GM21528 (cell line): ENCODE results near the gene DLGAP4.
A peak's percentile ranks its signal among the peaks of the same experiment; 100 is the strongest.

Experiments
- ATAC-seq: cut with Tn5 transposase; IDR thresholded peaks from one replicate; pipeline ENCODE4 v1.9.1; 2021; ENCODE audit warnings: mild to moderate bottlenecking, moderate library complexity; ENCODE audit not compliant: unreplicated experiment, low FRiP score

Gene DLGAP4

GRCh38 chr20:36485286-36485685 lies 179.1 kb downstream of the DLGAP4 start:
- no peak for ATAC-seq

GRCh38 chr20:36487069-36487468 lies 180.9 kb downstream of the DLGAP4 start:
- no peak for ATAC-seq

GRCh38 chr20:36490191-36490590 lies 184.1 kb downstream of the DLGAP4 start:
- no peak for ATAC-seq

- peak; percentile 55 for ATAC-seq
Observed at GRCh38 chr20:36491901-36492617, 185.9 kb downstream of the DLGAP4 start.

- ATAC-seq, result no peak
Observed at GRCh38 chr20:36493051-36493800, 187.1 kb downstream of the DLGAP4 start.

- no peak for ATAC-seq
Observed at GRCh38 chr20:36493801-36494114, 187.6 kb downstream of the DLGAP4 start.

DNA sequence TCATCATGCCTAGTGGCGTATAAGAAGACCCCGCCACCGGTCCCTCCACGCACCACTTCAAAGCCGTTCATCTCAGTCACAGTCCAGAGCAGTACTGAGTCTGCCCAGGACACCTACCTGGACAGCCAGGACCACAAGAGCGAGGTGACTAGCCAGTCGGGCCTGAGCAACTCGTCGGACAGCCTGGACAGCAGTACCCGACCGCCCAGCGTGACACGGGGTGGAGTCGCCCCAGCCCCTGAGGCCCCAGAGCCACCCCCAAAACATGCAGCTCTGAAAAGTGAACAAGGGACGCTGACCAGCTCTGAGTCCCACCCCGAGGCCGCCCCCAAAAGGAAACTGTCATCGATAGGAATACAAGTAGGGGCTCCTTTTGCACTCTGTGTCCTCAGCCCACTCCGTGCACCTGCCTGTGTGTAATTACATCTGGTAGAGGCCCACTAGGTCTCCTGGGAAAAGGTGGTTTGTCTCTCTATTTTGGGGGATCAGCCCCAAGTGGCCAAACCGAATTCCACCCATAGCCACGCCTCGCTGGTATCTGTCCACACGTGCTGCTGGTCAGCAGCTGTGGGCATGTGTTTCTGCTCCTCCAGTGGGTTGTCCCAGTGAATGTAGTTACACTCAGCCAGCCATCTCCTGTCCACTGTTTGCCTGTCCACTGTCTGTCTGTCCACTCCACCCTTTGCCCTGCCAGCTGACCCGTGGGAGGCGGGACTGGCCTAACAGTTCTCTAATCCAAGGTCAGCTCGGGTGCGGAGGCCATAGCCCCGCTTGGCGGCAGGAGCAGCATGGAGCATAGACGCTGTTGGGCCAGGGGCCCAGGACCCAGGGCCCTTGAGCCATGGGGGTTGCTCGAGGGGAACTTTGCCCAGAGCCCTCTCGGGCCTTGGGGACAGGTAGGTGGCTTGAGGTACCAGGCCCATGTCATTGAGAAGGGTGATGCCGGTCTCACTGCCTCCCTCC lies 190.8 kb downstream of the DLGAP4 start:
- no peak for ATAC-seq

DNA sequence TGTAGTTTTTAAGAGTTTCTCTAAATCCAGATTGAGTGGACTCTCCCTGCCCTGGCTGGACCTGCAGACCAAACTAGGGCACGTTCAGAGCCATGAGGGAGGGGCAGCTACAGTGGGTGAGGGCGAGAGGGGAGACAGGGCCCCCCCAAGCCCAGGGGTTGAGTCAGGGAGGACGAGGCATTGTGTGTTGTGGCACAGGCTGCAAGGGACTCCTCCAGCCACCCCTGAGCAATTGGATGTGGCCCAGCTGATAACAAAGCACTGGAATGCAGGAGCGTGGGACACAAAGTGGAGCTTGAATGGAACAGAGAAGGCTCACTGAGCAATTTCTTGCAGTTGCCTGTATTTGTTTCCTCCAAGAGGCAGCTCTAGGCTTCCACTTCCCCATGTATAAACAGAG lies 191.7 kb downstream of the DLGAP4 start:
- ATAC-seq, result no peak

DNA sequence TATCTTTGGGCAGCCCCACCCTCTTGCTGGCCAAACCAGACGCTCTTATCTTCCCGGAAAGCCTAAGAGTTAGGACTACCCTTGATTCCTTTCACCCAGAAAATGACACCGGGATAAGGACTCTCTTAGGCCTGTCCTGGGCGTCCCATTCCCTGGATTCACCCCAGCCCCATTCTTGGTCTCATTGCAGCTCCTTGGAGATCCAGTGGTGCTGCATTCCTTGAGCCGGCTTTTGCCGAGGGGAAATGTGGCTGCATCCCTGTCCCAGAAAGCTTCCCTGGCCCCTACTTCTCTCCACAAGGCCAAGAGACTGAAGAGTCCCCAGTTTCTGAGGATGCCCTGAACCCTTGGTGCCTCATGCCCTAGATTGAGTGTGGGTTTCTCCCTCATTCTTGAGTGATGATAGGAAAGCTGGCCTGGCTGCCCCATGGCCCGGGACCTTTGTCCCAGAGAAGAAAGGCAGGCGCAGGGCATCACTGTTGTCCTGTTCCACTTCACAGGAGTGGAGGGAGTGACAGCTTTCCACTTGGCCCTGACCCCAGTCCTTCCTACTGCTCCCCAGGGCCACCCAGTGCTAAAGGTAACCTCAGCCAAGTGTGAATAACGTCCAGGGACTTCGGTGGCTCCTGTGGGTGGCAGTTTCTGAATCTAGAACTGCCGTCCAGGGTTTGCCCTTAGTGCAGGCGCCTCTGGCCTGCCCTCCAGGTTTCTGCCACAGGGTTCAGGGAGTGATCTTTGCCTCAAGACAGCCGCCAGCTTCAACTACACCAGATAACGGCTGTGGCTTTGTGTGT lies 192.4 kb downstream of the DLGAP4 start:
- no peak for ATAC-seq

GRCh38 chr20:36499211-36499610 lies 193.1 kb downstream of the DLGAP4 start:
- no peak for ATAC-seq

GRCh38 chr20:36499723-36500501 lies 193.8 kb downstream of the DLGAP4 start:
- no peak for ATAC-seq

- no peak for ATAC-seq
Observed at GRCh38 chr20:36501367-36502006, 195.3 kb downstream of the DLGAP4 start.

GRCh38 chr20:36504295-36504694 lies 198.2 kb downstream of the DLGAP4 start:
- no peak for ATAC-seq

- no peak for ATAC-seq
Observed at GRCh38 chr20:36506253-36506652, 200.1 kb downstream of the DLGAP4 start.

- no peak for ATAC-seq
Observed at GRCh38 chr20:36507746-36508145, 201.6 kb downstream of the DLGAP4 start.

DNA sequence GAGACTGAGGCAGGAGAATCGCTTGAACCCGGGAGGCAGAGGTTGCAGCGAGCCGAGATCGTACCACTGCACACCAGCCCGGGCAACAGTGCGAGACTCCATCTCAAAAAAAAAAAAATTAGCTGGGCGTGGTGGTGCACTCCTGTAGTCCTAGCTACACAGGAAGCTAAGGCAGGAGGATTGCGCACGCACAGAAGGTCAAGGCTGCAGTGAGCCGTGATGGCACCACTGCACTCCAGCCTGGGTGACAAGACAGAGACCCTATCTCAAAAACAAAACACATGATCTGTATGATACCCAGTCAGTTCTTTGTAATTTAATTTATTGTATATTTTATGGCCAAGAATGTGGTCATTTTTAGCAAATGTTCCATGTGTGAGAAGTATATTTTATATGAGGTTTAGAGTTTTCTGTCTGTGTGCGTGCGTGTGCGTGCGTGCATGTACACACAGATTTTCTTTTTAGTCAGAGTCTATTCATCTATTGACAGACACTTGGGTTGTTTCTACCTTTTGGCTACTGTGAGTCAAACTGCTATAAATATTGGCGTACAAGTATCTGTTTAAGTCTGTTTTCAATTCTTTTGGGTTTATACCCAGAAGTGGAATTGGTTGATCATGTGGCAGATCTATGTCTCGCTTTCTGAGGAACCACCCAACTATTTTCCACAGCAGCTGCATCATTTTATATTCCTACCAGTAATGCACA lies 213.0 kb downstream of the DLGAP4 start:
- no peak for ATAC-seq

GRCh38 chr20:36519944-36520343 lies 213.8 kb downstream of the DLGAP4 start:
- ATAC-seq, result no peak

GRCh38 chr20:36521526-36521925 lies 215.4 kb downstream of the DLGAP4 start:
- ATAC-seq, result no peak
